ENCODE data around the gene MCM7.

DNA sequence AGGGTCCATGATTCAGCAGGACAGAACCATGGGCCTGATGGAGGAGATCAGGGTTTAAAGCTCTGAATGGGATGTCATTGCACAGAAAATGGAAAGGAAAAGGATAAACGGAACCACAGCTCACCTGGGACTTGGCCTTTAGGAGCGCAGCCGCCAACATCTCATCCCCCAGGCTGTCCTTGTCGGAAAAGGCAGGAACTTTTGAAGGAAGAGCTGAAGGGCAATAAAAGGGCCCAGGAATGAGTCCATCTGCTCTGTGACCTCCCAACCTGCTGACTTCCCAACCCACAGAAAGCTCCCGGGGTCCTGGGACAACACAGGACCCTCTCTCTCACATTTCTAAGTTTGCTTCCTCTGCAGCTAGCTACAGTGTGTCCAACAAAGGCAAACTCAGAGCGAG is 25.8 kb downstream of the MCM7 start:
- TF ChIP-seq CTCF (conservative IDR thresholded peaks at IDR 0.05; ENCODE audit: low read length) (no peak), EZH2phosphoT487 (IDR thresholded peaks at IDR 0.05; ENCODE audit: borderline replicate concordance) (no peak)
